GM19240 (cell line): ENCODE measurements around the gene CLDN11.

Experiments
- DNase-seq: peaks from one replicate; pipeline ENCODE4 v3.0.0; 2011; ENCODE audit warnings: low spot score; ENCODE audit not compliant: insufficient read length

Gene CLDN11

GRCh38 chr3:170418422-170419398, at the start of gene CLDN11:
Gene CLDN11, plus strand, starts transcription at chr3:170418868. Its CDS starts 199 bp downstream, at chr3:170419067.
- no peak for DNase-seq

- no peak for DNase-seq
Measured at GRCh38 chr3:170368921-170369320, 49.7 kb upstream of the CLDN11 start.

- no peak for DNase-seq
Measured at GRCh38 chr3:170372190-170372879, 46.3 kb upstream of the CLDN11 start.

- no peak for DNase-seq
Measured at GRCh38 chr3:170383567-170383966, 35.1 kb upstream of the CLDN11 start.

DNA sequence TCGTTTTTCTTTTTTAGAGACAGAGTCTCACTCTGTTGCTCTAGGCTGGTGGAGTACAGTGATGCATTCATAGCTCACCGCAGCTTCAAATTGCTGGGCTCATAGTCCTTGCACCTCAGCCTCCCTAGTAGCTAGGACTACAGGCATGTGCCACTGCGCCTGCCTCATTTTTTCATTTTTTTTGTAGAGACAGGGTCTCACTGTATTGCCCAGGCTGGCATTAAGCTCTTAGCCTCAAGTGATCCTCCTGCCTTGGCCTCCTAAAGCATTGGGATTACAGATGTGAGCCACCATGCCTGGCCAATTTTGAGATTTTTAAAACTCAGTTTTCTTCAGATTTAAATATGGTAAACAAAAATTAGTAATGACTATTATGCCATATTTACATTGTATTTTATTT, 32.2 kb upstream of the CLDN11 start:
- DNase-seq = no peak

- DNase-seq = no peak
Measured at GRCh38 chr3:170387950-170388349, 30.7 kb upstream of the CLDN11 start.

DNA sequence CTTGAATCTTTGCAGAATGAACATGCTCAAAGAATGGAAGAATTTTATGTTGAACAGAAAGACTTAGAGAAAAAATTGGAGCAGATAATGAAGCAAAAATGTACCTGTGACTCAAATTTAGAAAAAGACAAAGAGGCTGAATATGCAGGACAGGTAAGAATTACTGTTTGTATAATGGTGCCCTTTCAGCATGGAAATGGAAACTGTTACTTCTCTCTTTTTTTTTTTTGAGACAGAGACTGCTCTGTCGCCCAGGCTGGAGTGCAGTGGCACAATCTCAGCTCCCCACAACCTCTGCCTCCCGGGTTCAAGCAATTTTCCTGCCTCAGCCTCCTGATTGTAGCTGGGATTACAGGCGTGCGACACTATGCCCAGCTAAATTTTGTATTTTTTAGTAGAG, 27.6 kb upstream of the CLDN11 start:
- DNase-seq = no peak

DNA sequence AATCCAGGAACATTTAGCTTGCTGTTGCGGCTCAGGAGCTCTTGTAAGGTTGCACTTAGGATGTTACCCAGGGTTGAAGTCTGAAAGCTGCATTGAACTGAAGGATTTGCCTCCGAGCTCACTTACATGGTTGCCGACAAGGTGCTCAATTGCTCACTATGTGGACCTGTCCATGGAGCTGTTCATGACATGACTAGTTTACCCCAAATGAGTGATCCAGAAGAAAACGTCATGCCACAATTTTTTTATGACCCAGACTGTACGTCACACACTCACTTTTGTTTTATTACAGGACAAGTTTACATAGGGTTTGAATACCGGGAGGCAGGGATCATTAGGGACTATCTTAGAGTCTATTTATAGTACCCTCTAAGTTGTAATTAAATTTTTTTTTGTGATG, 21.0 kb upstream of the CLDN11 start:
- DNase-seq = no peak

DNA sequence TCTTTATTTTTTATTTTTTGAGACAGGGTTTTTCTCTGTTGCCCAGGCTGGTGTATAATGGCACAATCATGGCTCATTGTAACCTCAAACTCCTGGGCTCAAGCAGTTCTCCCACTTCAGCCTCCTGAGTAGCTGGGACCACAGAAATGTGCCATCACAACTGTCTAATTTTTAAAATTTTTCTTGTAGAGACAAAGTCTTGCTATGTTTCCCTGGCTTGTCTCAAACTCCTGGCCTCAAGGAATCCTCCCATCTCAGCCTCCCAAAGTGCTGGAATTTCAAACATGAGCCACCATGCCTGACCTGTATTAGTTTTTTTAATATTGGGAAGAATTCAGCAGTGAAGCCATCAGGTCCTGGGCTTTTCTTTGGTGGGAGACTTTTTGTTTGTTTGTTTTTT, 13.6 kb upstream of the CLDN11 start:
- no peak for DNase-seq

GRCh38 chr3:170410428-170411029, 8.1 kb upstream of the CLDN11 start:
- DNase-seq = no peak

DNA sequence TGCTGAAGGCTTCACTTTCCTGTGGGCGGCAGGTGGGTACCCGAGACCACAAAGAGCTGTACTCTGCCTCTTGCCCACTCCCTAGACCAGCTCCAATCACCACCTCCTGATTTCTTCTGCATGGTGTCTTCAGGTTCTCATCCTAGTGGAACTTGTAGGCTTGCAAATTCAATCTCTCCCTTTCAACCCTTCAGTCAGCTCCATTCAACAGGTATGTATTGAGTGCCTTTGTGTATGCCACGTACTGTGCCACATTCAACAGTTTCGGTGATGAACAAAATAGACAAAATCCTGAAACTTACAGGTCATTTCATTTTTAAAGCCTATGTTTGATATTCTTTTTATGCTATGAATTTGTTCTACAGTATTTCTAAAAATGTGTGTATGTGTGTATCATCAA, 5.4 kb upstream of the CLDN11 start:
- no peak for DNase-seq

DNA sequence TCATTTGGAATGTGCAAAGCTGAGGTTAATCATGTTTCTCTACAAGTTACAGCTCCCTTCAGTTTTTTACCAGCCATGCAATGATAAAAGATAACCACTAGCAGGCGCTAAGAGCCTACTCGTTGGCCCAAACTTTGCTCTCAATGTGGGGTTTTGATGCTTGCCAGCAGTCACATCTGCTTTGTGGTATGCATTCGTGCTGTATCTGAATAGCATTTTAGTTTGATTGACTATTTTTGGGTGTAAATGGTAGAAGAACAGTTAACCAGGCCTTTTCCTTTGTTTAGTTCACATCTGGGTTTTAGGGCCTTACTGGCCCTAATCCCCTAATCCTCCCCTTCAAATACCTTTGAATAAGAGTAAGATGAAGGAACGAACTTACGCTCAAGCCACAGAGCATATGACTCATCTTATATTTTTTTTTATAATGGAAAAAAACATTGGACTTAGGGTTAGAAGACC, 4.4 kb upstream of the CLDN11 start:
- DNase-seq = peak; percentile 45

GRCh38 chr3:170417090-170417489, 1.6 kb upstream of the CLDN11 start:
- DNase-seq = no peak

GRCh38 chr3:170419557-170420087, 954 bp downstream of the CLDN11 start:
- DNase-seq = no peak

DNA sequence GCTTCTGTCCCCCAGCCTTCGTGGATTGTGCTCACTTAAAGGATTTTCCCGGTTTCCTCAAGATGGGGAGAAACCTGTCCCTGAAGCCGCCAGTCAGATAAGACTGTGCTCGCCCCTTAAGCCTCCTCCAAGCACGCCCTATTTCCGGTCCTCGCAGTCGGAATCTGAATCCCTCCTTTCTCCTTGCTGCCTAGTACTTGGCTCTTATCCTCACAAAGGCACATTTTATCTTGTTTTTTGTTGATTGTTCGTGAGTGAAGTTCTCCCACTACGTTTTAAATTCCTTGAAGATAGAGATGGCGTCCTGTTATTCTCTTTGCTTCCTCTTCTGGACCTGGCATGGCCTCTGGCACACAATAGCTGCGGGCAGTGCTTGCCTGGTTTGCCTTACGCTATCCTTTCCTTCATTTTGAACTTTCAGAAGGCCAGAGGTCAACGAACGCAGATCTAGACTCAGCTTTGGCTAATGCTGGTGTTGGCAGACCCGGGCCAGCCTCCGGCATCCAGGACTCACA, 1.7 kb downstream of the CLDN11 start:
- DNase-seq = no peak

DNA sequence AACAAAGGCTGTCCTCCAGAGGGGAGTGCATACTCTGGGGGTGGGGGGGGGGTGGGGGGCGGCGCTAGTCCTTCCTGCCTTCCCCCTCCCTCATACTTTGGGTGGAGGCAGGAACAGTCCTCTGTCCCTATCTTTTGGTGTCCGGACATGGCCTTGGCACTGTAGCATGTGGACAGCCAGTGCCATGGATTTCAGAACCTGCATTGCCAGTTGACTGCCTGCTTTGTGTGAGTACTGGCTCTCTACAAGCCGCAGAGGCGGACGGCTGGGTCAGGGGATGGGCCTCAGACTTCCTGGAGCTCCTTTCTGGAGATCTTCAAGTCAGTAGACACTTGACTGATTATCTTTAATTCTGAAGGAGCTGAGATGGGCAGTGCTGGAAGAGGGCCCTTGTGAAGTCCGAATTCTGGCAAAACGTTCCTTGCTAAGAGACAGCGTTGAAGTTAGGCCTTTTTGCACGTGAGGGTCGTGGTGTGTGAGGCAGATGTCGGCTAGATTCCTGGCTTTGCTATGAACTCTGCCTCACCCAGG, 2.5 kb downstream of the CLDN11 start:
- no peak for DNase-seq

DNA sequence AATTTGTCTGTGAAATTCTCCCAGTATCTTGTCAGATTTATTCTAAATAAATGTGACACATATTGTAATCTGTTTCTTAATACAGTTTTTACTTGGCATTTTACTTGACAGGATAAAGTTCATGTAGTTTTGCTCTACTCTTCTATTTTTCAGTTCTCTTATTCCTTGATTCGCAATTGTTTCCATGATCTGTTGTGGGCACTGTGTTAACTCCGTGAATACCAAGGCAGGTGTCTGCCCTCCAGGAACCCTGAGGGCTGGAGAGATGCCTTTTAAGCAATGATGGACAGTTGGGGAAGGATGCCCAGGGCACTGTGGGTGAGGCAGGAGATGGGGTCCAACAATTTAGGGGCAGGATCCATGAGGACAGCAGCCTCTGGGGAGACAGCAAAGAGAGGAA, 3.1 kb downstream of the CLDN11 start:
- DNase-seq = no peak

- DNase-seq = no peak
Measured at GRCh38 chr3:170423001-170423615, 4.4 kb downstream of the CLDN11 start.

DNA sequence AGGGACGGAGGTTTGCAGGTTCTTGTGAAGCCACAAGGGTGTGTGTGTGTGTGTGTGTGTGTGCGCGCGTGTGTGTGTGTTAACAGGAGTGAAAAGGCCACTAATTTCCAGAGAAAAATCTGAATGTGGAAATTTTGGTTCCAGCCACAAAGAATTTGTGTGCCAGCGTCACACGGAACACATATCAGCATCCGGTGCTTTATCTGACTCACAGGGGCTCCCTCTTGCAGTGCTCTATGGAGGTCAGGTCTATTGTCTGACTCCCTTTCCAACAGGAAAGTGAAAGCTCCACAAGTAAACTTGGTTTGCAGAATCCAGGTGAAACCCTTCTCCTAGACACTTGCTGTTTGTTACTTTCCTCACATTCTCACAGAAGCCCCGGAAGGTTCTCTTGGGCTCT, 6.2 kb downstream of the CLDN11 start:
- DNase-seq = no peak

DNA sequence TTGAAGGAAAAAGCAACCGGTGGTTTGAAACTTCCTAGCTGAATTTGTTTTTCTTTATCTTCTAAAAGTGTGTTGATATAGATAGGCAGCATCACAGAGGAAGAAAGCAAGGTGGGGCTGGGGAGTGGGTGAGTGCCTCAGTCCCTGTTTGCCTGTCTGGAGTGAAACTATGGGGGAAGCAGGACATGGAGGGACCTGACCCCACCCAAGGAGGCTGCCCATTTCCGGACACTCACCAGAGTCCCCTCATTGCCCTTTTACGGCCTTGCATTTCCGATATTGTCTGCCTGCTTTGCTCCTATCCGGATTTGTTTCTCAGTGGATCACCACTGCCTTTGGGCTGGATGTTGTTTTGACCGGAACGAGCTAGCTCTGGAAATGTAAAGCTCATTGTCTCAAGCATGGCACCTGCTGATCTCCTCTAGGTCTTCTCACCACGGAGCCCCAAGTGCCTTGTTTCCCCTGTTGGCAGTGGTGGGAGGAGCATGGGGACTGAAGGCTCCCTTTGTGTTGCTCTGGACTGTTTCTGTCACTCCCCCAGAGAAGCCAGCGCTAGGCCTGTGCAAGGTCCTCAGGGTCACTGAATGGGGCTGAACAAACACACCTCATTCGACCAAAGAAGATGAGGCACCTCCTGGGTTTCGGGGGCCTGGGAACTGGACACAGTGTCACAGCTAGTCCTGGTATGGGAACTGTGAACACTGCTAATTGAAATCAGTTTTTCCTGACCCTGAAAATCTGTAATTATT, 7.0 kb downstream of the CLDN11 start:
- no peak for DNase-seq
